ENCODE results near the gene DHX29. TPM values are rescaled to one million over a fixed set of nuclear protein-coding genes. Genes with fewer than 3 reads are reported as not detected.

Gene DHX29
- total RNA-seq, 4 donors from 2014 or later = 39.1 to 54.0 (median 47.0) TPM

DNA sequence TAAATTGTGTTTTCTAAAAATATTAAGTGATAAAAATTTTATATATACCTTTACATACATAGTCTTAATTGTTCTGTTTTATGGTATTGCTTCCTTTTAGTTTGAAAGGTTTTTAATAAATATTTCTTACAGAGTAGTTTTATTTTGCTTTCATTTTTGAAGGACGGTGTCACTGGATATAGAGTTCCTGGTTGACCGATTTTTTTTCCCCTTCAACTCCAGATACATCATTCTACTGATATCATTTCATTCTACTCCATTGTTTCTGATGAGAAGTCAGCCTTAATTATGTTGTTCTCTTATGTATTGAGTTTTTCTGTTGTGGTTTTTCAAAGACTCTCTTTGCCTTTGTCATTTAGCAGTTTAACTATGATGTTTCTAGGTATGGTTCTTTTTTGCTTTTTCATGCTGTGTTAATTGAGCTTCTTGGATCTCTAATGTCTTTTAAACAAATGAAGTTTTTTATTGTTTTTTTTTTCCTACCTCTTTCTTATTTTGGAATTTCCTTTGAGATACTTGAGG, 30.7 kb upstream of the DHX29 start:
- no peak for TF ChIP-seq POLR2A (IDR thresholded peaks at IDR 0.05)
- TF ChIP-seq, protein P1, sequence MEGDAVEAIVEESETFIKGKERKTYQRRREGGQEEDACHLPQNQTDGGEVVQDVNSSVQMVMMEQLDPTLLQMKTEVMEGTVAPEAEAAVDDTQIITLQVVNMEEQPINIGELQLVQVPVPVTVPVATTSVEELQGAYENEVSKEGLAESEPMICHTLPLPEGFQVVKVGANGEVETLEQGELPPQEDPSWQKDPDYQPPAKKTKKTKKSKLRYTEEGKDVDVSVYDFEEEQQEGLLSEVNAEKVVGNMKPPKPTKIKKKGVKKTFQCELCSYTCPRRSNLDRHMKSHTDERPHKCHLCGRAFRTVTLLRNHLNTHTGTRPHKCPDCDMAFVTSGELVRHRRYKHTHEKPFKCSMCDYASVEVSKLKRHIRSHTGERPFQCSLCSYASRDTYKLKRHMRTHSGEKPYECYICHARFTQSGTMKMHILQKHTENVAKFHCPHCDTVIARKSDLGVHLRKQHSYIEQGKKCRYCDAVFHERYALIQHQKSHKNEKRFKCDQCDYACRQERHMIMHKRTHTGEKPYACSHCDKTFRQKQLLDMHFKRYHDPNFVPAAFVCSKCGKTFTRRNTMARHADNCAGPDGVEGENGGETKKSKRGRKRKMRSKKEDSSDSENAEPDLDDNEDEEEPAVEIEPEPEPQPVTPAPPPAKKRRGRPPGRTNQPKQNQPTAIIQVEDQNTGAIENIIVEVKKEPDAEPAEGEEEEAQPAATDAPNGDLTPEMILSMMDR (IDR thresholded peaks at IDR 0.05) = no peak
- Histone ChIP-seq H3K4me1 (peaks cover 0 to 3% of the 10 kb centered on the region in 2 donors), H3K27ac (peak overlapping the region in 1 of 3 donors; percentile 14), H3K36me3 (no peaks in the 10 kb centered on the region), H3K9me3 (no peaks in the 10 kb centered on the region), H3K27me3 (no peaks in the 10 kb centered on the region), H3K4me3 (replicated peaks in 1 of 3) (no peak overlapping the region)
- no peak for DNase-seq
- 73% methylated on average over 2 of the region's 2 CpGs for WGBS, 2 donors
- intact Hi-C loops (cut with DNase I) = no loop called here

DNA sequence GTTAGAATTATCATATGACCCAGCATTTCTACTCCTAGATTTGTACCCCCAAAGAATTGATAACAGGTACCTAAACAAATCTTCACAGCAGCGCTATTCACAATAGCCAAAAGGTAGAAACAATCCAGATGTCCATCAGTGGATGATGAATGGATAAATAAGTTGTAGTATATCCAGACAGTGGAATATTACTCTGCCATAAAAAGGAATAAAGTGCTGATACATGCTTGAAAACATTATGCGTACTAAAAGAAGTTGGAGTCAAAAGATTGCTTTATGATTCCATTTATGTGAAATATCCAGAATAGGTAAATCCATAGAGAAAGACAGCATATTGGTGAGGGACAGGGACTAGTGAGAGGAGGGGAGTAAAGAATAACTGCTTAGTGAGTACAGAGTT, 26.3 kb upstream of the DHX29 start:
- intact Hi-C loops (cut with DNase I) = no loop called here
- DNase-seq = no peak
- no peaks in the 10 kb centered on the region for H3K36me3 ChIP-seq
- H3K27me3 ChIP-seq = no peaks in the 10 kb centered on the region
- H3K9me3 ChIP-seq = no peaks in the 10 kb centered on the region
- 96 to 99% methylated on average over 2 of the region's 2 CpGs for WGBS, 2 donors
- TF ChIP-seq, protein P1 (IDR thresholded peaks at IDR 0.05) = no peak
- TF ChIP-seq POLR2A (IDR thresholded peaks at IDR 0.05) = no peak
- H3K4me3 ChIP-seq (replicated peaks in 1 of 3) = no peak overlapping the region
- H3K4me1 ChIP-seq = peaks cover 0 to 3% of the 10 kb centered on the region in 2 donors
- H3K27ac ChIP-seq = no peak overlapping the region

DNA sequence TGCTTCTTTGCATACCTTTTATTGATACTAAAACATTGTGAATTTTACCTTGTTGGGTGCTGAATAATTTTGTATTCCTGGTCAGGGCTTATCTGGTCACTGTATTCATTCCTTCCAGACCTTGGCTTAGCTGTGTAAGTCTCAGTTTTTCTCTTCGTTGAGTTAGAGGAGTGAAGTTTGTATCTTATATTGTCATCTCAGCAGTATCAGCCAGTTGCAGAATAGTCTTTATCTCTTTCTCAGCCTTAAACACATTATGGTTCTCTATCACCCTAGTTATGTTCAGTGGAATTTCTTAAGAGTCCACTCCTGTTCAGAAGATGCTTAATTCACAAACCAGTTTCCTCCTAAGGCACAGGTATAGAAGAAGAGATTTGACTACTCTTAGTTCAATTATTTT, 25.5 kb upstream of the DHX29 start:
- H3K4me3 ChIP-seq (replicated peaks in 1 of 3) = no peak overlapping the region
- H3K4me1 ChIP-seq = no peaks in the 10 kb centered on the region
- no peak overlapping the region for H3K27ac ChIP-seq
- H3K36me3 ChIP-seq = no peaks in the 10 kb centered on the region
- TF ChIP-seq POLR2A (IDR thresholded peaks at IDR 0.05) = no peak
- TF ChIP-seq, protein P1 (IDR thresholded peaks at IDR 0.05) = no peak
- intact Hi-C loops (cut with DNase I) = no loop called here
- H3K27me3 ChIP-seq = no peaks in the 10 kb centered on the region
- 88 to 95% methylated on average over 1 of the region's 1 CpG for WGBS, 2 donors
- no peaks in the 10 kb centered on the region for H3K9me3 ChIP-seq
- DNase-seq = no peak

DNA sequence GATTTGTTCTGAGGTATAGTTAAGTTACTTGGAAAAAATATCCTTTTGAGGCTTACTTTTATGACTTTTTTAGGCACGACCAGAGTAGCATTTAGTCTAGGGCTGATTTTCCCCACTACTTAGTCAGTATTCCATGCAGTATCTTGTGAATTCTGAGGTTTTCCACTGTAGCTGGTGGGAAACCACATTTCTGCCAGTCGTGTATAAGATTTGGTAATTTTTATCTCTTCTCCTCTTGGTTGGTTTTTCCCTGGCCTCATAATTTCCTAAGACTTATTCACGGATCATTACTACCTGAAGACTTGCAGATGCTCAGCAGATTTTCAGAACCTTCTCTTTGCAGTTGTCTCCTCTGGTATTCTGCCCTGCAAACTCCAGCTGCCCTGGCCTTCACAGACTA, 23.8 kb upstream of the DHX29 start:
- H3K27me3 ChIP-seq = no peaks in the 10 kb centered on the region
- H3K36me3 ChIP-seq = no peaks in the 10 kb centered on the region
- H3K9me3 ChIP-seq = no peaks in the 10 kb centered on the region

DNA sequence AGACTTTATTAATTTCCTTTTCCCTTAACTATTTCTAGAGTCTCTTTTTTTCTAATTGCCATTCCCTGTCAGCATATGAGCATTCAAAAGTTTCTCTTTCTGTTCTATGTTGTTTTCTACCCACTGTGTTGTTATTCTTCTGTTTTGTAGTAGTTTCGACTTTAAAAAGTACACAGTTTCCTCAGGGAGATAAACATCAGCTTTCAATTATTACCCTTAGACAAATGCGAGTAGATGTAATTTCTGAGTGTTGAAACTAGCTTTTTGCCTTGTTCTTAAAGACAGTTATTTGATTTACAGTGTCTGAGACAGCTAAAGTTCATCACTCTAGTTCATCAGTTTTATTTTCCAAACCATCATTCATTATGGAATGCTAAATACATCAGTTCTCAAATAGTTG, 19.8 kb upstream of the DHX29 start:
- DNase-seq = no peak
- Histone ChIP-seq H3K27me3 (no peaks in the 10 kb centered on the region), H3K4me3 (replicated peaks in 1 of 3) (no peak overlapping the region), H3K4me1 (no peaks in the 10 kb centered on the region), H3K27ac (no peak overlapping the region), H3K9me3 (no peaks in the 10 kb centered on the region), H3K36me3 (no peaks in the 10 kb centered on the region)
- TF ChIP-seq, protein P1 (IDR thresholded peaks at IDR 0.05) = no peak
- TF ChIP-seq POLR2A (IDR thresholded peaks at IDR 0.05) = no peak
- 73 to 74% methylated on average over 2 of the region's 2 CpGs for WGBS, 2 donors
- intact Hi-C loops (cut with DNase I) = no loop called here

More for the DNA sequence above, 23.8 kb upstream of the DHX29 start:
- 89 to 90% methylated on average over 3 of the region's 3 CpGs for WGBS, 2 donors
- Histone ChIP-seq H3K4me1 (no peaks in the 10 kb centered on the region), H3K27ac (no peak overlapping the region), H3K4me3 (replicated peaks in 1 of 3) (no peak overlapping the region)
- TF ChIP-seq, protein P1 (IDR thresholded peaks at IDR 0.05) = no peak
- TF ChIP-seq POLR2A (IDR thresholded peaks at IDR 0.05) = no peak
- DNase-seq = no peak
- intact Hi-C loops (cut with DNase I) = no loop called here

All from thyroid gland (tissue), 4 donors.